Lower lobe of right lung (tissue), 2 donors: ENCODE measurements around the gene HEYL. TPM values are rescaled to one million over a fixed set of nuclear protein-coding genes. Genes with fewer than 3 reads are reported as not detected.

Source experiments
- ATAC-seq, 2 donors: fragments of 200-7000 bp; cut with Tn5 transposase; one replicate each; pipeline ENCODE4 v1.9.1; 2020 to 2022; ENCODE audit warnings: mild to moderate bottlenecking in 2 of 2, moderate library complexity in 2 of 2
- DNase-seq: peaks from one replicate; pipeline ENCODE4 v3.0.0-alpha.2; 2020
- H3K27ac ChIP-seq: fragments of 200-600 bp; one replicate; pipeline ENCODE4 v1.8.0; 2022
- H3K27me3 ChIP-seq: fragments of 200-600 bp; one replicate; pipeline ENCODE4 v1.8.0; 2022; ENCODE audit warnings: low read depth
- H3K36me3 ChIP-seq: fragments of 200-600 bp; one replicate; pipeline ENCODE4 v1.8.0; 2022; ENCODE audit warnings: mild to moderate bottlenecking
- H3K4me1 ChIP-seq: fragments of 200-600 bp; one replicate; pipeline ENCODE4 v1.8.0; 2022
- H3K4me3 ChIP-seq: fragments of 200-600 bp; one replicate; pipeline ENCODE4 v1.8.0; 2022; ENCODE audit warnings: mild to moderate bottlenecking
- H3K9me3 ChIP-seq: fragments of 200-600 bp; one replicate; pipeline ENCODE4 v1.8.0; 2022
- intact Hi-C: fragments of 100-400 bp; cut with DNase I; formaldehyde crosslinking; loops from one replicate; pipeline ENCODE4 v1.11.0; 2022
- total RNA-seq: library from RNA; stranded (reverse); fragmentation: NEBNext Ultra II Directional; extraction: Animal tissue kit (Norgen Biotek cat#: 25700); gene quantifications from one replicate; pipeline ENCODE4 v1.2.1, GENCODE V29; 2021
- TF ChIP-seq, protein P1 (sequence below): fragments of 200-600 bp; IDR thresholded peaks from one replicate; pipeline ENCODE4 v1.8.0; 2022; ENCODE audit warnings: antibody characterized with exemption, mild to moderate bottlenecking
- donor health status: DM: no; HTN: yes; CAD: no; lungs with severe emphysema.

Gene HEYL
- total RNA-seq, 1 donor from 2014 or later = 10.4 TPM

GRCh38 chr1:39593386-39593785 is 46.1 kb downstream of the HEYL start:
- TF ChIP-seq, protein P1, sequence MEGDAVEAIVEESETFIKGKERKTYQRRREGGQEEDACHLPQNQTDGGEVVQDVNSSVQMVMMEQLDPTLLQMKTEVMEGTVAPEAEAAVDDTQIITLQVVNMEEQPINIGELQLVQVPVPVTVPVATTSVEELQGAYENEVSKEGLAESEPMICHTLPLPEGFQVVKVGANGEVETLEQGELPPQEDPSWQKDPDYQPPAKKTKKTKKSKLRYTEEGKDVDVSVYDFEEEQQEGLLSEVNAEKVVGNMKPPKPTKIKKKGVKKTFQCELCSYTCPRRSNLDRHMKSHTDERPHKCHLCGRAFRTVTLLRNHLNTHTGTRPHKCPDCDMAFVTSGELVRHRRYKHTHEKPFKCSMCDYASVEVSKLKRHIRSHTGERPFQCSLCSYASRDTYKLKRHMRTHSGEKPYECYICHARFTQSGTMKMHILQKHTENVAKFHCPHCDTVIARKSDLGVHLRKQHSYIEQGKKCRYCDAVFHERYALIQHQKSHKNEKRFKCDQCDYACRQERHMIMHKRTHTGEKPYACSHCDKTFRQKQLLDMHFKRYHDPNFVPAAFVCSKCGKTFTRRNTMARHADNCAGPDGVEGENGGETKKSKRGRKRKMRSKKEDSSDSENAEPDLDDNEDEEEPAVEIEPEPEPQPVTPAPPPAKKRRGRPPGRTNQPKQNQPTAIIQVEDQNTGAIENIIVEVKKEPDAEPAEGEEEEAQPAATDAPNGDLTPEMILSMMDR = no peak

DNA sequence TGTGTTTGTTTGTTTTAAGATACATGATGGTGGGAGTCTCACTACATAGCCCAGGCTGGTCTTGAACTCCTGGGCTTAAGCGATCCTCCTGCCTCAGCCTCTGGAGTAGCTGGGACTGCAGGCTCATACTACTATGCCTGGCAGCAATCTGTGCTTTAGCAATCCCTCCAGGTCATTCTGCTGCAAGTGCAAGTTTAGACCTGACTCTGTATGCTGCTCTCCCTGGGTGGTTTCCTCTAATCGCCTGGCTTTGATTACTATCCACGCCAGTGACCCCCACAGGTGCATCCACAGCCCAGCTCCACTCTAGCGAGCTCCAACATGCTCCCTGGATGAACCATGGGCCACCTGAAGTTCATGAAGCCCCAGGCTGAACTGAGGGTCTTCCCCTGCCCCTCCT is 47.4 kb downstream of the HEYL start:
- ATAC-seq (no peak), DNase-seq (no peak)
- Histone ChIP-seq H3K4me3 (no peak overlapping the region), H3K27ac (no peak overlapping the region), H3K36me3 (no peaks in the 10 kb centered on the region), H3K4me1 (no peaks in the 10 kb centered on the region), H3K27me3 (peaks cover 4% of the 10 kb centered on the region), H3K9me3 (no peaks in the 10 kb centered on the region)
- intact Hi-C loops = no loop called here
- TF ChIP-seq, protein P1 = no peak

More at GRCh38 chr1:39593386-39593785, 46.1 kb downstream of the HEYL start:
- Histone ChIP-seq H3K9me3 (no peaks in the 10 kb centered on the region), H3K27ac (no peak overlapping the region), H3K36me3 (no peaks in the 10 kb centered on the region), H3K4me1 (no peaks in the 10 kb centered on the region), H3K4me3 (no peak overlapping the region), H3K27me3 (peaks cover 4% of the 10 kb centered on the region)
- intact Hi-C loops = no loop called here
- no peak for ATAC-seq
- DNase-seq = no peak

- intact Hi-C loops = no loop called here
- no peak overlapping the region for H3K27ac ChIP-seq
- no peak overlapping the region for H3K4me3 ChIP-seq
- DNase-seq (no peak), ATAC-seq (no peak)
- TF ChIP-seq, protein P1 = no peak
- peaks cover 4% of the 10 kb centered on the region for H3K27me3 ChIP-seq
- H3K4me1 ChIP-seq = no peaks in the 10 kb centered on the region
- H3K9me3 ChIP-seq = no peaks in the 10 kb centered on the region
- no peaks in the 10 kb centered on the region for H3K36me3 ChIP-seq
Observed at GRCh38 chr1:39590546-39590945, 48.9 kb downstream of the HEYL start.

GRCh38 chr1:39585933-39586332 is 53.5 kb downstream of the HEYL start:
- Histone ChIP-seq H3K27me3 (no peaks in the 10 kb centered on the region), H3K9me3 (no peaks in the 10 kb centered on the region), H3K36me3 (no peaks in the 10 kb centered on the region), H3K27ac (no peak overlapping the region), H3K4me3 (no peak overlapping the region), H3K4me1 (no peaks in the 10 kb centered on the region)
- ATAC-seq (no peak), DNase-seq (no peak)
- TF ChIP-seq, protein P1 = no peak
- intact Hi-C loops = no loop called here

DNA sequence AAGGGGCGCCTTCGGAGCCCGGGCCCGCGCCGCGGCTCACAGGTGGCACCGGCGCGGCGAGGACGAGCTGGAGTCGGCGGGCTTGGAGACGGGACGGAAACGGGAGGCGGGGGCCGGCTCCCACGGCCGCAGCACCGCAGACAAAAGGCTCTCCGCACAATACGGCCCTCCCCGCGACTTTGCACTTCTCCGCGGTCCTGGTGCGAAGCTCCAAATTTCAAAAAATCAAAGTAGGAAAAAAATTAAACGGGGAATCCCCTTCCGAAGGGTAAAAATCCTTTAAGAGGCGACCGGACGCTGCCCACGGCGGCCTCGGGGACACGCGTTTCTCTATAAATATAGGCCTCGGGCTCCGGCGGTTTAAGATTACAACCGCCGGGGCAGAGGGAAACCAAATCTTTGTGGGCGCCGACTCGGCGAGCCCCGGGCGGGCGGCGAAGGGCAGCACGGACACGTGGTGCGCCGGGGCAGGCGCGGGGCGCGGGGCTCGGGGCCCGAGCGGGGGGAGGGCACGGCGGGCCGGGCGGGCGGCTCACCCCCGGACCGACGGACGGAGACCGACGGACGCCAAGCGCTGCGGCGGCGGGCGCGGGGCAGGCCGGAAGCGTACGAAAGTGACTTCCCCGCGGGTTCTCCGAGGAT is 63.3 kb downstream of the HEYL start:
- Histone ChIP-seq H3K36me3 (peaks cover 31% of the 10 kb centered on the region), H3K27me3 (no peaks in the 10 kb centered on the region), H3K4me3 (peak overlapping the region; percentile 90), H3K4me1 (peaks cover 30% of the 10 kb centered on the region), H3K9me3 (no peaks in the 10 kb centered on the region), H3K27ac (peak overlapping the region; percentile 87)
- TF ChIP-seq, protein P1 = no peak
- peak; percentile 67 to 70 for ATAC-seq
- intact Hi-C loops = no loop called here
- peak; percentile 59 for DNase-seq
